IMR-90 (cell line): Measurements from ENCODE around the gene TM4SF4. TPM values are rescaled to one million over a fixed set of nuclear protein-coding genes. Genes with fewer than 3 reads are reported as not detected.

Experiments
- ATAC-seq: fragments of 200-7000 bp; cut with Tn5 transposase; 2 replicates; pipeline ENCODE4 v1.9.1; 2020; ENCODE audit warnings: low read depth, mild to moderate bottlenecking, moderate library complexity
- BruUV-seq: library from RNA; stranded (reverse); fragments of 400-500 nt; replicated peaks from 2 replicates; lab custom pipeline; 2021; lab: Mats Ljungman, UMichigan
- CTCF ChIA-PET: fragments of 300-600 bp; formaldehyde crosslinking; extraction: SDS; loops from one replicate; lab custom pipeline; 2021; ENCODE audit warnings: antibody characterized with exemption; lab: Yijun Ruan, JAX
- POLR2A ChIA-PET: fragments of 300-600 bp; sonication (Branson Sonifier 250); formaldehyde crosslinking; loops from one replicate; lab custom pipeline; 2022; ENCODE audit warnings: antibody characterized with exemption; ENCODE audit not compliant: unreplicated experiment; lab: Charles Lee
- DNase-seq: peaks from one replicate; pipeline ENCODE4 v3.0.0; 2013
- H2AFZ ChIP-seq: replicated peaks from 2 replicates; pipeline ENCODE3; 2013; ENCODE audit warnings: low read length, mild to moderate bottlenecking; ENCODE audit not compliant: poor library complexity
- H2AK5ac ChIP-seq: 2 replicates; pipeline ENCODE4 v1.6.1; 2013; ENCODE audit warnings: low read depth, low read length, inconsistent platforms
- H2AK9ac ChIP-seq: replicated peaks from 2 replicates; pipeline ENCODE3; 2013; ENCODE audit warnings: mild to moderate bottlenecking, low read depth, low read length, moderate library complexity; ENCODE audit not compliant: poor library complexity
- H2BK120ac ChIP-seq: 2 replicates; pipeline ENCODE4 v1.6.1; 2013; ENCODE audit warnings: low read depth, low read length, inconsistent platforms
- H2BK15ac ChIP-seq: 3 replicates; pipeline ENCODE4 v1.6.1; 2013; ENCODE audit warnings: low read depth, low read length, inconsistent platforms
- H2BK20ac ChIP-seq: 2 replicates; pipeline ENCODE4 v1.6.1; 2013; ENCODE audit warnings: low read depth, mild to moderate bottlenecking, inconsistent platforms, low read length, moderate library complexity
- H2BK5ac ChIP-seq: 2 replicates; pipeline ENCODE4 v1.6.1; 2013; ENCODE audit warnings: mild to moderate bottlenecking, low read depth, low read length, inconsistent platforms; ENCODE audit not compliant: poor library complexity, severe bottlenecking
- H3K14ac ChIP-seq: replicated peaks from 2 replicates; pipeline ENCODE4 v1.6.1; 2013; ENCODE audit warnings: low read depth, low read length, inconsistent platforms
- H3K18ac ChIP-seq: 2 replicates; pipeline ENCODE4 v1.6.1; 2013; ENCODE audit warnings: low read depth, low read length, control low read depth
- H3K23ac ChIP-seq: 2 replicates; pipeline ENCODE4 v1.6.1; 2013; ENCODE audit warnings: low read depth, low read length, inconsistent platforms
- H3K27ac ChIP-seq: 2 replicates; pipeline ENCODE4 v1.5.1; 2013; ENCODE audit warnings: mild to moderate bottlenecking, control low read depth, low read length; ENCODE audit not compliant: insufficient read depth
- H3K27me3 ChIP-seq: 2 replicates; pipeline ENCODE4 v1.6.1; 2013; ENCODE audit warnings: low read length; ENCODE audit not compliant: control insufficient read depth, insufficient read depth
- H3K36me3 ChIP-seq: 2 replicates; pipeline ENCODE4 v1.6.1; 2013; ENCODE audit warnings: low read length, mixed read lengths; ENCODE audit not compliant: control insufficient read depth, insufficient read depth
- H3K4ac ChIP-seq: 2 replicates; pipeline ENCODE4 v1.6.1; 2013; ENCODE audit warnings: low read depth, low read length, inconsistent platforms
- H3K4me1 ChIP-seq: 2 replicates; pipeline ENCODE4 v1.6.1; 2013; ENCODE audit warnings: low read length, mixed read lengths; ENCODE audit not compliant: control insufficient read depth, insufficient read depth
- H3K4me2 ChIP-seq: 2 replicates; pipeline ENCODE4 v1.6.1; 2013; ENCODE audit warnings: low read depth, mild to moderate bottlenecking, control low read depth, low read length, moderate library complexity
- H3K4me3 ChIP-seq: 2 replicates; pipeline ENCODE4 v1.5.1; 2013; ENCODE audit warnings: low read depth, mild to moderate bottlenecking, control low read depth, low read length, moderate library complexity; ENCODE audit not compliant: insufficient read depth
- H3K56ac ChIP-seq: 2 replicates; pipeline ENCODE4 v1.6.1; 2013; ENCODE audit warnings: low read length, inconsistent platforms; ENCODE audit not compliant: insufficient read depth; ENCODE audit errors: extremely low read depth
- H3K79me1 ChIP-seq, 2 experiments: 2 replicates each; pipeline ENCODE4 v1.6.1; 2013; ENCODE audit warnings: low read length in 2 of 2, inconsistent platforms in 1 of 2, low read depth in 1 of 2
- H3K9ac ChIP-seq: 2 replicates; pipeline ENCODE4 v1.6.1; 2013; ENCODE audit warnings: low read depth, low read length, control low read depth
- H3K9me1 ChIP-seq: 2 replicates; pipeline ENCODE4 v1.6.1; 2013; ENCODE audit warnings: low read length, inconsistent platforms; ENCODE audit not compliant: insufficient read depth
- H3K9me3 ChIP-seq: 2 replicates; pipeline ENCODE4 v1.6.1; 2013; ENCODE audit warnings: low read length; ENCODE audit not compliant: control insufficient read depth, insufficient read depth
- H4K20me1 ChIP-seq: 2 replicates; pipeline ENCODE4 v1.6.1; 2013; ENCODE audit warnings: low read length, inconsistent platforms; ENCODE audit not compliant: insufficient read depth
- H4K5ac ChIP-seq: 2 replicates; pipeline ENCODE4 v1.6.1; 2013; ENCODE audit warnings: mild to moderate bottlenecking, low read depth, low read length, control low read depth
- H4K8ac ChIP-seq, 2 experiments: 2 replicates each; pipeline ENCODE4 v1.6.1; 2013; ENCODE audit warnings: low read depth in 2 of 2, low read length in 2 of 2, control low read depth in 1 of 2, inconsistent platforms in 1 of 2
- H4K91ac ChIP-seq: 2 replicates; pipeline ENCODE4 v1.6.1; 2013; ENCODE audit warnings: low read depth, low read length, inconsistent platforms; ENCODE audit not compliant: insufficient read depth
- FOS ChIP-seq: fragments of 150-350 bp; IDR thresholded peaks from 2 replicates; pipeline ENCODE4 v1.6.1; 2016; ENCODE audit warnings: low read depth, low read length
- MAZ ChIP-seq: IDR thresholded peaks from 2 replicates; pipeline ENCODE4 v1.6.1; 2012; ENCODE audit warnings: low read depth, mild to moderate bottlenecking, low read length, improper control_type of control experiment, moderate library complexity, borderline replicate concordance
- RAD21 ChIP-seq: IDR thresholded peaks from 2 replicates; pipeline ENCODE4 v1.6.1; 2012; ENCODE audit warnings: low read length, improper control_type of control experiment
- RCOR1 ChIP-seq: IDR thresholded peaks from 2 replicates; pipeline ENCODE4 v1.6.1; 2012; ENCODE audit warnings: mild to moderate bottlenecking, low read length, improper control_type of control experiment; ENCODE audit not compliant: insufficient replicate concordance
- RFX5 ChIP-seq: IDR thresholded peaks from 2 replicates; pipeline ENCODE4 v1.8.0; 2012; ENCODE audit warnings: low read depth, mild to moderate bottlenecking, low read length, moderate library complexity
- WGBS, 2 experiments: methylation state at CpG; one replicate each; pipeline versions ENCODE4 v1.1.5 to v1.1.7; 2013; ENCODE audit warnings: missing lambda C conversion rate in 2 of 2; ENCODE audit not compliant: insufficient read length in 1 of 2; ENCODE audit errors: extremely low coverage in 2 of 2; 5-methylcytosine and 5-hydroxymethylcytosine counted together
- dilution Hi-C: fragments of 300-500 bp; cut with HindIII; formaldehyde crosslinking; loops from one replicate; pipeline ENCODE4 v1.14.3; 2018; ENCODE audit warnings: low sequenced_read_pairs; ENCODE audit not compliant: unreplicated experiment
- in situ Hi-C: fragments of 300-500 bp; cut with MboI; formaldehyde crosslinking; loops from 3 replicates; pipeline ENCODE4 v1.14.3; 2019; ENCODE audit warnings: low sequenced_read_pairs, inconsistent platforms, mixed read lengths
- intact Hi-C: fragments of 100-400 bp; cut with micrococcal nuclease; formaldehyde crosslinking; loops from 2 replicates; pipeline ENCODE4 v1.10.0; 2022
- polyA plus RNA-seq, 3 experiments: library from polyadenylated mRNA; depleted of rRNA; stranded (reverse); fragments of >200 nt; gene quantifications; 2 replicates each; pipeline ENCODE4 v1.2.3, GENCODE V29; 2012; ENCODE audit warnings: low replicate concordance in 1 of 3
- total RNA-seq: library from RNA; depleted of rRNA; stranded (reverse); fragments of >200 nt; gene quantifications from 2 replicates; pipeline ENCODE4 v1.2.3, GENCODE V29; 2012
- TF ChIP-seq, protein P1 (sequence below): conservative IDR thresholded peaks from 2 replicates; pipeline ENCODE4 v1.5.1; 2012; ENCODE audit warnings: mild to moderate bottlenecking, low read depth, low read length, improper control_type of control experiment

Gene TM4SF4
- total and polyA plus RNA-seq, 2 of the 4 experiments (the other 2 are of a cell fraction): 0.60 to 1.6 TPM

DNA sequence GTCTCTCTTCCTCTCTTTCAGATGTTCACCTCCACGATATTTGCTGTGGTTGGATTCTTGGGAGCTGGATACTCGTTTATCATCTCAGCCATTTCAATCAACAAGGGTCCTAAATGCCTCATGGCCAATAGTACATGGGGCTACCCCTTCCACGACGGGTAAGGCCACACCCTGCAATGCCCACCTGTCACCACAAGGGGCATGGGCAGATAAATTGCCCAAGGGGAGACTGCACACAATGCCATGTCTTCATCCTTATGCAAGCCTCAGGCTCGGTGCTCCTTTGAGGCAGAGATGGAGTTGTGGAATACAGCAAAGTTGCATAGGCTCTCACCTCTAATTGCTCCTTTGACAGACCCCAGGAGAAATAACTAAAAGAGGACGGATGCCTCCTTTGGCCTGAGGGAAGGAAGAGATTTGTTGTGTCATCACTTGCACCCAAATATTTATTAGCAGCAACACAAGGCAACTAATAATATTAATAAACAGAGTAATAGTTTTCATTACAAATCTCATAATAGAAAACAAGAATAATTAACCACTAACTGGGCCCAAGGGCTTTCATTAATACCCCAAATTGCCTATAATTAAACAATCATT is 13.2 kb downstream of the TM4SF4 start:
- no peaks in the 10 kb centered on the region for H3K27me3 ChIP-seq
- H2AFZ ChIP-seq: no peak overlapping the region
- H3K9me3 ChIP-seq: no peaks in the 10 kb centered on the region
- ATAC-seq (no peak), DNase-seq (no peak)
- H3K4ac ChIP-seq: no peak overlapping the region
- no peak overlapping the region for H2AK5ac ChIP-seq
- no peaks in the 10 kb centered on the region for H3K36me3 ChIP-seq
- dilution Hi-C loops (no loop called here), intact Hi-C loops (loop anchor here (2.0 to 5.0 kb wide), 2 partner anchors 215 to 530 kb away; no protein-coding TSS in a partner anchor), in situ Hi-C loops (loop anchor here (5.0 to 10.0 kb wide), 2 partner anchors 370 to 533 kb away; no protein-coding TSS in a partner anchor)
- H3K18ac ChIP-seq: no peak overlapping the region
- BruUV-seq: no TSS peak
- no CpG with 5 or more reads among the region's 6 CpGs for WGBS, 2 experiments
- H2BK120ac ChIP-seq: no peak overlapping the region
- H2BK5ac ChIP-seq: no peak overlapping the region
- H2BK20ac ChIP-seq: no peak overlapping the region
- H4K91ac ChIP-seq: no peak overlapping the region
- no peak overlapping the region for H3K9ac ChIP-seq
- 0 out of 2 replicates have a peak, but pooled peaks cover 2% of the 10 kb centered on the region for H3K9me1 ChIP-seq
- POLR2A ChIA-PET: no interaction called here
- H3K79me1 ChIP-seq: no peaks in the 10 kb centered on the region
- H3K4me3 ChIP-seq: no peak overlapping the region
- H4K8ac ChIP-seq: no peak overlapping the region
- peaks cover 2% of the 10 kb centered on the region for H3K4me1 ChIP-seq
- H3K4me2 ChIP-seq: no peak overlapping the region
- H2AK9ac ChIP-seq: no peak overlapping the region
- TF ChIP-seq RCOR1 (no peak), RFX5 (no peak), FOS (no peak), RAD21 (no peak), MAZ (no peak)
- TF ChIP-seq, protein P1, sequence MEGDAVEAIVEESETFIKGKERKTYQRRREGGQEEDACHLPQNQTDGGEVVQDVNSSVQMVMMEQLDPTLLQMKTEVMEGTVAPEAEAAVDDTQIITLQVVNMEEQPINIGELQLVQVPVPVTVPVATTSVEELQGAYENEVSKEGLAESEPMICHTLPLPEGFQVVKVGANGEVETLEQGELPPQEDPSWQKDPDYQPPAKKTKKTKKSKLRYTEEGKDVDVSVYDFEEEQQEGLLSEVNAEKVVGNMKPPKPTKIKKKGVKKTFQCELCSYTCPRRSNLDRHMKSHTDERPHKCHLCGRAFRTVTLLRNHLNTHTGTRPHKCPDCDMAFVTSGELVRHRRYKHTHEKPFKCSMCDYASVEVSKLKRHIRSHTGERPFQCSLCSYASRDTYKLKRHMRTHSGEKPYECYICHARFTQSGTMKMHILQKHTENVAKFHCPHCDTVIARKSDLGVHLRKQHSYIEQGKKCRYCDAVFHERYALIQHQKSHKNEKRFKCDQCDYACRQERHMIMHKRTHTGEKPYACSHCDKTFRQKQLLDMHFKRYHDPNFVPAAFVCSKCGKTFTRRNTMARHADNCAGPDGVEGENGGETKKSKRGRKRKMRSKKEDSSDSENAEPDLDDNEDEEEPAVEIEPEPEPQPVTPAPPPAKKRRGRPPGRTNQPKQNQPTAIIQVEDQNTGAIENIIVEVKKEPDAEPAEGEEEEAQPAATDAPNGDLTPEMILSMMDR: no peak; the same call in 1 of the 2 replicates
- no peak overlapping the region for H3K23ac ChIP-seq
- H2BK15ac ChIP-seq: no peak overlapping the region
- CTCF ChIA-PET: interaction anchor here (1.5 kb wide), 1 partner anchor 230 kb away, joined by 3 read pairs; no protein-coding TSS in a partner anchor
- no peak overlapping the region for H3K27ac ChIP-seq
- H4K20me1 ChIP-seq: no peaks in the 10 kb centered on the region
- no peak overlapping the region for H4K5ac ChIP-seq
- H3K56ac ChIP-seq: no peak overlapping the region
- no peak overlapping the region for H3K14ac ChIP-seq
